Coronary artery (tissue), 2 donors: ENCODE measurements around the gene PSMC5.
"Not testable (repeated sequence)": the region's sequence is repeated elsewhere in the genome, so short reads cannot be mapped to it uniquely, and the experiment has no call there.

Source experiments
- DNase-seq: peaks from one replicate; pipeline ENCODE4 v3.0.0-alpha.2; 2017; ENCODE audit warnings: low spot score
- H3K27ac ChIP-seq, 2 donors: fragments of 200-600 bp; sonication (generic); one replicate each; pipeline ENCODE4 v1.5.1; 2016 to 2019
- H3K4me3 ChIP-seq: fragments of 200-600 bp; sonication (generic); 2 replicates; pipeline ENCODE4 v1.5.1; 2016; ENCODE audit warnings: mild to moderate bottlenecking, moderate library complexity
- CTCF ChIP-seq: fragments of 200-600 bp; sonication (generic); IDR thresholded peaks from one replicate; pipeline ENCODE4 v1.5.1; 2019; ENCODE audit warnings: antibody characterized with exemption

PSMC5 gene

GRCh38 chr17:63874693-63875092 lies 47.5 kb downstream of the PSMC5 start:
- not testable (repeated sequence) for H3K4me3 ChIP-seq, H3K27ac ChIP-seq, DNase-seq

DNA sequence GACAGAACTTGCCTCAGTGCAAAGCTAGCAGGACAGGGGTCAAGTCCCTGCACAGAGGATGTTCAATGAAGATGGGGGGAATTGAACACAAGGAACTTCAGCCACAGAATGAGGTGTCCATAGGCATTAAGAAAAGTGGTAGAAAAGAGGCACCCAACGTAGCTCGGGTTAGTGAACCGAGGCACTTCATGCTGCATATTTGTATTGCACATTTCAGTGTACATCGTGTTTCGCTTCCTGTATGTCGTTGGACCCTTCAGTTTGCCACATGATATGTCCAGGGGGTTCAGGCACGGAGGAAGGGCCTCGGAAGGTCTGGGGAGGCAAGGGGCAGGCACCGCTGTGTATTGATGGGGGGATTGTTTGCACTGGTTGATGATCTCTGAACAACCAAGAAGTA lies 51.2 kb downstream of the PSMC5 start:
- not testable (repeated sequence) for H3K27ac ChIP-seq, H3K4me3 ChIP-seq, DNase-seq

GRCh38 chr17:63880706-63881105 lies 53.5 kb downstream of the PSMC5 start:
- Histone ChIP-seq H3K4me3 (no peak overlapping the region), H3K27ac (no peak overlapping the region)
- no peak for DNase-seq
- no peak for TF ChIP-seq CTCF

GRCh38 chr17:63881337-63881736 lies 54.1 kb downstream of the PSMC5 start:
- not testable (repeated sequence) for H3K27ac ChIP-seq, DNase-seq, H3K4me3 ChIP-seq
